ENCODE measurements around the gene ARMC9. TPM values are rescaled to one million over a fixed set of nuclear protein-coding genes. Genes with fewer than 3 reads are reported as not detected.
A peak's percentile ranks its signal among the peaks of the same experiment; 100 is the strongest.

Gene ARMC9
- total and polyA plus RNA-seq, 9 donors, result 16.7 to 33.5 (median 29.3) TPM

- TF ChIP-seq, protein P1, sequence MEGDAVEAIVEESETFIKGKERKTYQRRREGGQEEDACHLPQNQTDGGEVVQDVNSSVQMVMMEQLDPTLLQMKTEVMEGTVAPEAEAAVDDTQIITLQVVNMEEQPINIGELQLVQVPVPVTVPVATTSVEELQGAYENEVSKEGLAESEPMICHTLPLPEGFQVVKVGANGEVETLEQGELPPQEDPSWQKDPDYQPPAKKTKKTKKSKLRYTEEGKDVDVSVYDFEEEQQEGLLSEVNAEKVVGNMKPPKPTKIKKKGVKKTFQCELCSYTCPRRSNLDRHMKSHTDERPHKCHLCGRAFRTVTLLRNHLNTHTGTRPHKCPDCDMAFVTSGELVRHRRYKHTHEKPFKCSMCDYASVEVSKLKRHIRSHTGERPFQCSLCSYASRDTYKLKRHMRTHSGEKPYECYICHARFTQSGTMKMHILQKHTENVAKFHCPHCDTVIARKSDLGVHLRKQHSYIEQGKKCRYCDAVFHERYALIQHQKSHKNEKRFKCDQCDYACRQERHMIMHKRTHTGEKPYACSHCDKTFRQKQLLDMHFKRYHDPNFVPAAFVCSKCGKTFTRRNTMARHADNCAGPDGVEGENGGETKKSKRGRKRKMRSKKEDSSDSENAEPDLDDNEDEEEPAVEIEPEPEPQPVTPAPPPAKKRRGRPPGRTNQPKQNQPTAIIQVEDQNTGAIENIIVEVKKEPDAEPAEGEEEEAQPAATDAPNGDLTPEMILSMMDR (IDR thresholded peaks at IDR 0.05), result no peak
- Histone ChIP-seq H3K4me3 (no peak overlapping the region), H3K36me3 (no peaks in the 10 kb centered on the region), H3K4me1 (ENCODE audit: insufficient read depth) (no peaks in the 10 kb centered on the region), H3K27me3 (no peaks in the 10 kb centered on the region), H3K27ac (no peak overlapping the region), H3K9me3 (no peaks in the 10 kb centered on the region)
- 85 to 90% (median 89%) methylated on average over 8 of the region's 8 CpGs for WGBS, 3 donors
- peak in 1 of 5 donors; percentile 5 for DNase-seq
- intact Hi-C loops (cut with DNase I), result no loop called here
Observed at GRCh38 chr2:231367178-231367577, 168.7 kb downstream of the ARMC9 start.

DNA sequence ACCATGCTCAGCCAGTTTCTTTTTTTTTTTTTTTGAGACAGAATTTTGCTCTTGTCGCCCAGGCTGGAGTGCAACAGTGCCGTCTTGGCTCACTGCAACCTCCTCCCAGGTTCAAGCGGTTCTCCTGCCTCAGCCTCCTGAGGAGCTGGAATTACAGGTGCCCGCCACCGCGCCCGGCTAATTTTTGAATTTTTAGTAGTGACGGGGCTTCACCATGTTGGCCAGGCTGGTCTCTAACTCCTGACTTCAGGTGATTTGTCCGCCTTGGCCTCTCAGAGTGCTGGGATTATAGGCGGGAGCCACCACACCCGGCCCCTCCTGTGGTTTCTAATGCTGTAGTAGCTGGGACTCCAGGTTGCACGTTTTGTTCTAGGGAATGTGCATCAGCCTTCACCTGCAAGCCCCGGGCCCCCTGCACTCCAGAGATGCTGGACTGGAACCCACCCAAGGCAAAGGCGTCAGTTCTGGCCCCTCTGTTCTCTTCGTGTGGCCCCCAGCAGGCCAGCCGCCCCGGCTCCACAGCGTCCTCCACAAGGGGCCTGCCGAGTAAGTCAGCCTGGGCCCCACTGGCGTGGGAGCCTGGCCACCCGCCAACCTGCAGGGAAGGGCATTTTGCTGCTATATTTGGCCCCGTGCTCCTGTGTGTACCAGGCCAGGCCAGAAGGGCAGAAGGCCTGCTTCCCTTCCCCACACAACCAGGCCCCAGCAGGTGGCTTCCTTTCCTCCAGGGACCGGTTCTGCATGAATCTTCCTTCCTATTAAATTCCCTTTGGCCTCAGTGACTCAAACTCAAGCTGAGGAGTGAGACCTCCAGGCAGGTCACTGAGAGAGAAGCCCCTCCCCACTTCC is 171.4 kb downstream of the ARMC9 start:
- no peaks in the 10 kb centered on the region for H3K4me1 ChIP-seq (ENCODE audit: insufficient read depth)
- no peaks in the 10 kb centered on the region for H3K36me3 ChIP-seq
- H3K27me3 ChIP-seq, result no peaks in the 10 kb centered on the region
- no peak overlapping the region for H3K27ac ChIP-seq
- WGBS, 3 donors, result 77 to 86% (median 81%) methylated on average over 23 of the region's 23 CpGs
- no peak for TF ChIP-seq POLR2A (IDR thresholded peaks at IDR 0.05)
- H3K9me3 ChIP-seq, result no peaks in the 10 kb centered on the region
- no peak for DNase-seq
- no peak overlapping the region for H3K4me3 ChIP-seq
- intact Hi-C loops (cut with DNase I), result no loop called here

DNA sequence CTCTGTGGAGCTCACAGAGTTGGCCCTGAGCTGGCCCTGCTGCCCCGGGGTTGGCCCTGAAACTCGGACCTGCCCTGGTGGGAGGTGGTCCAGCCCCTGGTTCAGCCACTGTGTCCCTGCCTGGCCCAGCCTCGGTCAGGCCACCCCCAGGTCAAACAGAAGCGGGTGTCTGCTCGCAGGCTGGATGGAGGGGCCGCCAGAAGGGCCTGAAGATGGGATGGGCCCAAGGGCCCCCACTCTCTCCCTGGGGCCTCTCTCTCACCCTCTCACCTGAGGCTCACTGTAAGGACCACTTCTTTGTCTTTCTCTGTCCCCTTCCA is 172.0 kb downstream of the ARMC9 start:
- Histone ChIP-seq H3K4me1 (ENCODE audit: insufficient read depth) (no peaks in the 10 kb centered on the region), H3K27me3 (no peaks in the 10 kb centered on the region), H3K27ac (no peak overlapping the region), H3K4me3 (no peak overlapping the region), H3K9me3 (no peaks in the 10 kb centered on the region), H3K36me3 (no peaks in the 10 kb centered on the region)
- WGBS, 3 donors, result 80 to 83% (median 83%) methylated on average over 6 of the region's 6 CpGs
- no peak for DNase-seq
- intact Hi-C loops (cut with DNase I), result no loop called here
- TF ChIP-seq POLR2A (IDR thresholded peaks at IDR 0.05) (no peak), EP300 (IDR thresholded peaks at IDR 0.05) (no peak)
- TF ChIP-seq, protein P1 (IDR thresholded peaks at IDR 0.05), result no peak

- Histone ChIP-seq H3K36me3 (no peaks in the 10 kb centered on the region), H3K27ac (no peak overlapping the region), H3K9me3 (no peaks in the 10 kb centered on the region), H3K4me1 (ENCODE audit: insufficient read depth) (no peaks in the 10 kb centered on the region), H3K4me3 (no peak overlapping the region), H3K27me3 (no peaks in the 10 kb centered on the region)
- TF ChIP-seq EP300 (IDR thresholded peaks at IDR 0.05), result no peak
- TF ChIP-seq POLR2A (IDR thresholded peaks at IDR 0.05), result no peak
- TF ChIP-seq, protein P1 (IDR thresholded peaks at IDR 0.05), result no peak
- no peak for DNase-seq
- intact Hi-C loops (cut with DNase I), result no loop called here
- WGBS, 3 donors, result 87 to 91% (median 89%) methylated on average over 17 to 21 of the region's 21 CpGs
Observed at GRCh38 chr2:231370749-231371429, 172.5 kb downstream of the ARMC9 start.

Data from ovary (tissue), 9 donors.